Measurements from ENCODE around the gene PRDX3. TPM values are rescaled to one million over a fixed set of nuclear protein-coding genes. Genes with fewer than 3 reads are reported as not detected.
"Not testable (repeated sequence)": the region's sequence is repeated elsewhere in the genome, so short reads cannot be mapped to it uniquely, and the experiment has no call there.

Gene PRDX3
- total RNA-seq, 2 donors from 2014 or later: 168 to 250 TPM

DNA sequence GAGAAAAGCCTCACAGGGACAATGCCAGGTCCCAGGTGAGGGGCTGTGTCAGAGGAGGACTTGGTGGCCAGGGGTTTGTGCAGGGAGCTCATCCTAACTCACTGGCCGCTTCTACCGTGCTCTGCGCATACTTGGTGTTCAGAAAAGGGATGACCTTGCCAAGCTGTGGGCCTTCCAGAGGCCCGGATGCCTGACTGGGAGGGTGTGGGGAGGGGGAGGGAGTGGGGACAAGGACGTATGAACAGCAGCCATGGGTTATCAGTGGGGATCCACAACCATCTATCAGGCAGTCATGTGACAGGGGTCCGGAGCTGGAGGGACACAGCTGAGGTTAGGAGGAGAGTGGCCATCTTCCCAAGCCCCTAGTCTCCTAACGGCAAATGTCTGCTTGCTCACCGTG lies 19.3 kb downstream of the PRDX3 start:
- TF ChIP-seq, protein P1, sequence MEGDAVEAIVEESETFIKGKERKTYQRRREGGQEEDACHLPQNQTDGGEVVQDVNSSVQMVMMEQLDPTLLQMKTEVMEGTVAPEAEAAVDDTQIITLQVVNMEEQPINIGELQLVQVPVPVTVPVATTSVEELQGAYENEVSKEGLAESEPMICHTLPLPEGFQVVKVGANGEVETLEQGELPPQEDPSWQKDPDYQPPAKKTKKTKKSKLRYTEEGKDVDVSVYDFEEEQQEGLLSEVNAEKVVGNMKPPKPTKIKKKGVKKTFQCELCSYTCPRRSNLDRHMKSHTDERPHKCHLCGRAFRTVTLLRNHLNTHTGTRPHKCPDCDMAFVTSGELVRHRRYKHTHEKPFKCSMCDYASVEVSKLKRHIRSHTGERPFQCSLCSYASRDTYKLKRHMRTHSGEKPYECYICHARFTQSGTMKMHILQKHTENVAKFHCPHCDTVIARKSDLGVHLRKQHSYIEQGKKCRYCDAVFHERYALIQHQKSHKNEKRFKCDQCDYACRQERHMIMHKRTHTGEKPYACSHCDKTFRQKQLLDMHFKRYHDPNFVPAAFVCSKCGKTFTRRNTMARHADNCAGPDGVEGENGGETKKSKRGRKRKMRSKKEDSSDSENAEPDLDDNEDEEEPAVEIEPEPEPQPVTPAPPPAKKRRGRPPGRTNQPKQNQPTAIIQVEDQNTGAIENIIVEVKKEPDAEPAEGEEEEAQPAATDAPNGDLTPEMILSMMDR (IDR thresholded peaks at IDR 0.05): no peak
- Histone ChIP-seq H3K4me3 (no peak overlapping the region), H3K4me1 (peaks cover 0 to 2% of the 10 kb centered on the region in 2 donors), H3K27ac (no peak overlapping the region), H3K9me3 (no peaks in the 10 kb centered on the region), H3K36me3 (peaks cover 59% of the 10 kb centered on the region), H3K27me3 (no peaks in the 10 kb centered on the region)
- DNase-seq (ENCODE audit: low spot score): no peak

DNA sequence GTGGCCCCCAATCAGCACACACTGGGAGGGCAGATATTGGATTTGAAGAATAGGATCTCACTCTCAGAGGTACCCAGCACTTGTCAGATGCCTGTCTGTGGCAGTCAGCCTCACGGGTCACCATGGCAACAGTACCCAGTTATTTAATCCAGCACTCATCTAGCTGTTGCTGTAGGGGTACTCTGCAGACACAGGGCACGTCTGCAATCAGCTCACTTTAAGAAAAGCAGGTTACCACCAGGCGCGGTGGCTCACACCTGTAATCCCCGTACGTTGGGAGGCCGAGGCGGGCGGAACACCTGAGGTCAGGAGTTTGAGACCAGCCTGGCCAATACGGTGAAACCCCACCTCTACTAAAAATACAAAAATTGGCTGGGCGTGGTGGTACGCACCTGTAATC lies 25.0 kb downstream of the PRDX3 start:
- TF ChIP-seq, protein P1 (IDR thresholded peaks at IDR 0.05): no peak
- no peak overlapping the region for H3K27ac ChIP-seq
- peaks cover 82% of the 10 kb centered on the region for H3K36me3 ChIP-seq
- DNase-seq (ENCODE audit: low spot score): no peak
- H3K4me3 ChIP-seq: no peak overlapping the region
- H3K4me1 ChIP-seq: no peaks in the 10 kb centered on the region
- H3K9me3 ChIP-seq: no peaks in the 10 kb centered on the region
- H3K27me3 ChIP-seq: no peaks in the 10 kb centered on the region

DNA sequence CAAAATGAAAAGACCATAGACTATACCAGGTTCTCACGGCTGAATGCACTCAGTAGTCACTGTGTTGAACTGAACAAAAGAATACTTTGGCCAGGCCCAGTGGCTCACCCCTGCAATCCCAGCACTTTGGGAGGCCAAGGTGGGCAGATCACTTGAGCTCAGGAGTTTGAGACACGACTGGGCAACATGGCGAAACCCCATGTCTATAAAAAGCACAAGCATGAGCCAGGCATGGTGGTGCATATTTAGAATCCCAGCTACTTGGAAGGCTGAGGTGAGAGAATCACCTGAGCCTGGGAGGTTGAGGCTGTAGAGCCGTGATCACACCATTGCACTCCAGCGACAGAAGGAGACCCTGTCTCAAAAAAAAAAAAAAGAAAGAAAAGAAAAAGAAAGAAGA lies 25.6 kb downstream of the PRDX3 start:
- TF ChIP-seq, protein P1 (IDR thresholded peaks at IDR 0.05): no peak
- no peaks in the 10 kb centered on the region for H3K27me3 ChIP-seq
- no peak for DNase-seq (ENCODE audit: low spot score)
- no peaks in the 10 kb centered on the region for H3K4me1 ChIP-seq
- H3K9me3 ChIP-seq: no peaks in the 10 kb centered on the region
- no peak overlapping the region for H3K27ac ChIP-seq
- H3K4me3 ChIP-seq: no peak overlapping the region
- H3K36me3 ChIP-seq: peaks cover 79% of the 10 kb centered on the region

DNA sequence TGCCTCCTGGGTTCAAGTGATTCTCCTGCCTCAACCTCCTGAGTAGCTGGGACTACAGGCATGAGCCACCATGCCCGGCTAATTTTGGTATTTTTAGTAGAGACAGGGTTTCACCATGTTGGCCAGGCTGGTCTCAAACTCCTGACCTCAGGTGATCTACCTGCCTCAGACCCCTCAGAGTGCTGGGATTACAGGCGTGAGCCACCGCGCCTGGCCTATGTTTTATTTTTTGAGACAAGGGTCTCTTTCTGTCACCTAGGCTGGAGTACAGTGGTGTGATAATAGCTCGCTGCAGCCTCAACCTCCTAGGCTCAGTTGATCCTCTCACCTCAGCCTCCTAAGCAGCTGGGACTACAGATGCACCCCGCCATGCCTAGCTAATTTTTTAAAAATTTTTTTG lies 27.0 kb downstream of the PRDX3 start:
- not testable (repeated sequence) for H3K4me3 ChIP-seq; H3K9me3 ChIP-seq; H3K27ac ChIP-seq; H3K4me1 ChIP-seq; H3K27me3 ChIP-seq; DNase-seq (ENCODE audit: low spot score)
- peaks cover 81% of the 10 kb centered on the region for H3K36me3 ChIP-seq

DNA sequence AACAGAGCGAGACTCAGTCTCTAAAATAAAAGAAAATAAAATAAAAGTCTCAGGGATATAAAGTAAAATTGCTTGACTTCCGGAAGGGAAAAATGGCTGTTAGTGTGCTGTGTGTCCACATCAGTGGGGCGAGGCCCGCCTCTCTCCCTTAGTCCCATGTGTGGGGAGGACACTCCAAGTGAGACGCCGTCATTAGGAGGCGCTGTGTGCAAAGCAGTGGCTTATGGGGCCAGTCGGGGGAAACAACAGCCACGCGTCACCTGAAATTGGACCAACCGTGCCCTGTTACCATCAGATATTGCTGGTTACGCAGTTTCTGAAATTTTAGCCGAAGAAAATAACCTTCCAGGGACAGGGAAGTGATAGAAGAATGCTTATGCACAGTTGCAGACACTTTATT lies 28.9 kb downstream of the PRDX3 start:
- Histone ChIP-seq H3K9me3 (no peaks in the 10 kb centered on the region), H3K4me3 (no peak overlapping the region), H3K36me3 (peaks cover 73% of the 10 kb centered on the region), H3K27ac (no peak overlapping the region), H3K27me3 (no peaks in the 10 kb centered on the region), H3K4me1 (no peaks in the 10 kb centered on the region)
- DNase-seq (ENCODE audit: low spot score): no peak
- TF ChIP-seq, protein P1 (IDR thresholded peaks at IDR 0.05): no peak

DNA sequence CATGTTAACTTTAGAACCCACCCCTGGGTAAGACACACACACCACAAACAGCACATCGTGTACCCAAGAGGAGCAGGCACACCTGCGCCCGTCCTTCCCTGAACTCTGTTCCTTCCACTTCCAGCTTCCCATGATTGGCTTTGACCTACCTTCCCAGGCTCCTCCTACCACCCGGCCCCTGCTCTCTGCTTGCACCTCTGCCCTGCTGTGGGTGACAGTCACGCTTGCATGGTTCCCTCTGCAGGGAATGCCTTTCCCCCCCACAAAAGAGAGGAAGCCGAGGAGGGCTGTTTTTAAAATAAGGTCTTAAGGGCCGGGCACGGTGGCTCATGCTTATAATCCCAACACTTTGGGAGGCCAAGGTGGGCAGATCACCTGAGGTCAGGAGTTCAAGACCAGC lies 29.5 kb downstream of the PRDX3 start:
- no peaks in the 10 kb centered on the region for H3K27me3 ChIP-seq
- TF ChIP-seq, protein P1 (IDR thresholded peaks at IDR 0.05): no peak
- H3K36me3 ChIP-seq: peaks cover 67% of the 10 kb centered on the region
- no peaks in the 10 kb centered on the region for H3K4me1 ChIP-seq
- no peak for DNase-seq (ENCODE audit: low spot score)
- H3K9me3 ChIP-seq: no peaks in the 10 kb centered on the region
- no peak overlapping the region for H3K27ac ChIP-seq
- no peak overlapping the region for H3K4me3 ChIP-seq
